ENCODE measurements around the gene RGL1.

RGL1 gene

DNA sequence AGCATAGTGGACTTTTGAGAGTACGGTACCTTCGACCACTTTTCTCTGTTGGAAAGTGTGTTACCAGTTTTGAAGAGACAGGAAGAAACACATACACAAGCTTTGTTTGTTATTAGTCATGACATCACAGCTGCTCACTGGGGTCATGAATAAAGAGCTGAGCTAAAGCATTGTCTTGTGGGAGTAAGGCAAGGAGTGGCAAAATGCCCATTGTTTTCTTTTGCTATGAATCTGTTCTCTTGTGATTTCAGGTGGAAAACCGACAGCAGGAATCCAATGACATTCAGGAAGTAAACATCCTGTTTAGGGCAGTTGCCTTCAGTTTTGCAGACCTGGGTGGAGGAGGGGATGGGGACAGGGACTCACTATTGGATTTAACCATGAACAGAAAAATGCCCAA is 66.2 kb downstream of the RGL1 start:
- no peak for DNase-seq

- no peak for DNase-seq
Observed at GRCh38 chr1:183871601-183872000, 66.7 kb downstream of the RGL1 start.

DNA sequence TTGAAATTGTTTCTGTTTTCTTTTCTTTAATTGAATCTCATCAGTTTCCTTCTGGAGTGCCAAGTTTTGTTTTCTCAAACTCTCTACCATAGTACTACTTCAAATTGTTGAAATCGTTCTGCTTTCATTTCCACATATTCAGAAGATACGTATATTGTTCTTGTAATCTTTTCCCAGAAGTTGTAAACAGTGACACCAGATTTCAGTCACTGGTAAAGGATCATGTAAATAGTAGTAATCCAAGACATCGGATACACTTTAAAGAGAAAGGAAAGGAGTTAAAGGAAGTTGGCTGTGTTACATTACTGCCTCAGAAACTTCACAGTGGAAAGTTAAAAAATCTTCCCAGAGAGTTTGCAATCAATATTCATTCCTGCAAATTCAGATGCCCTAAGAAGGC is 67.5 kb downstream of the RGL1 start:
- DNase-seq: no peak

GRCh38 chr1:183873642-183874041 is 68.7 kb downstream of the RGL1 start:
- no peak for DNase-seq

DNA sequence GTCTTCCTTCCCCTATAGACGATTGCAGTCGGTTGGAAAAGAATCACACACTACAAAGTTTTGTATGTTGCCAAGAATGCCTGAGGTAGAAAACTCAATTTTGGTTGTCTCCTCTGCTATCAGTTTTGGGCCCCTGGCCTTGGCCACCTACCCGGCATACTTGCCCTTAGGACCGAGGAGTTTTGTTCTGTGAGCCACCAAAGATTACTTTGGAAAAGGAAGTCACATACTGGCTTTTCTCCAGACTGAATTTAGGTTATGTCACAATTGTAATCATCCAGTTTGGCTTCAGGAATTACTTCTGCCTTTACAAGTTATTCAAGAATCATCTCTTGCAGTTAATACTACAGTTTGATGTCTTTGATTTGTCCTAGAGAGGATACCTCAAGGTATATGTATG is 71.4 kb downstream of the RGL1 start:
- DNase-seq: no peak

GRCh38 chr1:183877053-183877720 is 72.3 kb downstream of the RGL1 start:
- no peak for DNase-seq

DNA sequence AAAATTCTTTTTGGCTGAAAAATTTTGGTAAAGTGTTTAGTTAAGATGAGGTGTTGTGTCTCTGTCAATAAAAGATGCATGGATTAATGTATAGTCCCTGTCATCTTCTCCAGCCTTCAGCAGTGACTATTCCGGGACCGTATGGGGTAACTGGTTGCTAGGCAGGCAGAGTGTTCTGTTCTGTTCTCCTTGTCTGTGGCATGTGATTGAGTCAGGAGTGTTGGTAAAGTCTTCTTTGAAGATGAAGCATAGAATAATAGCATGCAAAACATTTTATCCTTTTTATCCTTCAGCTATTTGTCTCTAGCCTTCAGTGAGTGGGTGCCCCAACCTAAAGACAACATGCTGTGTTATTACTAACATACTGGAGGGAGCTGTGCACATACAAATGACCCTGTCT is 74.6 kb downstream of the RGL1 start:
- DNase-seq: no peak

GRCh38 chr1:183879966-183880365 is 75.0 kb downstream of the RGL1 start:
- no peak for DNase-seq

DNA sequence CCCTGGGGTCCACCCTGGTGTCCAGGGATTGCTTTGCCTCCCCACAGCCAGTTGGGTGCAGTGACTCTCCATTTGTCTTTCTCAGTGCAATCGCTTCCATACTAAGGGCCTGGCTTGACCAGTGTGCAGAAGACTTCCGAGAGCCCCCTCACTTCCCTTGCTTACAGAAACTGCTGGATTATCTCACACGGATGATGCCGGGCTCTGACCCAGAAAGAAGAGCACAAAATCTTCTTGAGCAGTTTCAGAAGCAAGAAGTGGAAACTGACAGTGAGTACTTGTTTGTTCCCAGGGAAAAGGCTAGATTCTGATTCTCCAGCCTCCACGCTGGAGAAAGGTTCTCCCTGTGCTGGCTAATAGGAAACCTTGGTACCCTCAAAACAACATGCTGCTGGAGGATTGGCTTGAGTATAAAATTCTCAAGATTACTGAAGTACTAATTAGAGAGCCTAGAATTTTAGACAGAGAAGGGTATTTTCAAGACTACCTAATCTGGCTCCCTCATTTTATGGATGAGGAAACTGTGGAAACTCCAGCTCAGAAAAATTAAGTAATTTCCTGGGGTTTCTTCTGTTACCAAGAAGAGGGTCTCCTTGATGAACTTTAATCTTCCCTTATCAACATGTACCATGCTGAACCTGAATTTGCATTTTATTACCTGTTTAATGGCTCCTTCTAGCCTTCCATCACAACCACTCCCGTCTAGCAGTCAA is 75.8 kb downstream of the RGL1 start:
- no peak for DNase-seq

- DNase-seq: no peak
Observed at GRCh38 chr1:183881387-183882131, 76.6 kb downstream of the RGL1 start.

DNA sequence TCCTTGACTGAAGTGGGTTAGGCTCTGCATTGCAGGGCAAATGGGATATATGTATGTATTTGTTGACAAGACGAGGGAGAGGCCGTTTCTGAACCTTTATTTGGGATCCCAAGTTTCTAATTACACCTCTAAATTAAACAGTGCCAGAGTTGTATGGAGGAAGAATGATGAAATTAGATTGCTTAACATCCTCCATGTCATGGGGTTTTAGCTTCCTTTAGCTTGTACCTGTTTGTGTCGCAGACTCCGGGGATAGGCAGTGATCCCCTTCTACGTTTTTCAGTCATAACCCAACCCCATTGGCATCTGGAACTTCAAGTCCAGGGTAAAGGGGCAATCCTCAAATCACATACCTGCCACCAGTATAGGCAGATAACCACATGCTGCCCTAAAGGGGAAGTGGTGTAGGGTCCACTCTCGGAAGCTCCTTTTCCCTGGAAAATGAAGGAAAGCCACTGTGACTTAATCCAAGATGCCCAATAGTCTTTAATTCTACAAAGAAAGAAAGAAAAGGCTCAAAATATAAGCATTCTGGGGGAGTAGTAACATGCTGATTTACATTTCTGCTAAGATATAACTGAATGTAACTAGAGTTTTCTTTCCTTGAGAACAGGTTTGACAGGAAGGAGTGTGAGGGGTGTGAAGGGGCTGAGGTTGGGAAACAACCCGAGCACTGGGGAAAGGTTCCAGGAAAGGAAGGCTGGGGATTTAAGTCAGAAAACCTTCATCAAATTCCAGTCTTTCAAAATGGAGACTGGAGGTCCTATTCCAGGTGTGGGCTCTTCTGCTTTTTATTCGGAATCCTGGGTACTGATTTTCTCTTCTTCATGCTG is 77.6 kb downstream of the RGL1 start:
- no peak for DNase-seq

DNA sequence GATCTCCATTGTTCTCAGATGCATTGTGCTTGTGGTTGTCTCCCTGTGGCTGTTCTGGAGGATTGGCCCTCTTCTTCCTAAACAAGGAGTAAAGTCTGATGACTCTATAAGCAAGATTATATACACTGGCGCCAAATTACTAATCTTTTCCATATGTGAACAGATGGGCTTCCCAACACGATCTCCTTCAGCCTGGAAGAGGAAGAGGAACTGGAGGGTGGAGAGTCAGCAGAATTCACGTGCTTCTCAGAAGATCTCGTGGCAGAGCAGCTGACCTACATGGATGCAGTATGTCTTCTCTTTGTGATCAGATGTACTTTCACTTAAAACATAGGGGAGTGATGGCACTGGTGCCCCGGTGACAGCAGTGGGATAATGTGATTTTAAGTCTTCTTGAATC is 78.7 kb downstream of the RGL1 start:
- no peak for DNase-seq

GRCh38 chr1:183884526-183884925 is 79.6 kb downstream of the RGL1 start:
- DNase-seq: no peak

DNA sequence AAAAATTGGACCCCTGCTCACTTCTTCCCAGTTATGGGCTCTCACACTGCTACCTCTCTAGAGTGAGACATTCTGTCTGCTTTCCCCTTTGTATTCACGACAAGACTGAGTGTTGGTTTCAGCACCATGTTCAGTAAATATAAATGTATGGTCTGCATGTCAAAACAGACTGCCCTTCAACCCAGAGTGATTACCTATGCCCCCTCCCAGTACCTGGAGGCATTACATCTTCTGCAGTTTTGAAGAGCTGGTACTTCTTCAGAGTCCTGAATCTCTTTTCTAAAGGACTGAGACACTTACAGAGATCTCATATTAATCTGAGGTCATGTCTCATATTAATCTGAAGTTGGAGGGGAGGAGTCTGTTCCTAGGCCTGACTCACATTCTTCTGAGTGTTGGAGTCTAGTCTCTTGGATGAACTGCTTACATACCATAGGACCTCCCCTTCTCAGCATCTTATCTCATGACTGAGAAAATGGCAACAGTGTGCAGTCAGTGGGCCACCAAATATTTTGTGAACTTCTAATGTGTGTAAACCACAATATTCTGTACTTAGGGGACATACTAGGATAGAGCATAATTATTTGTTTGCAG is 80.3 kb downstream of the RGL1 start:
- no peak for DNase-seq

DNA sequence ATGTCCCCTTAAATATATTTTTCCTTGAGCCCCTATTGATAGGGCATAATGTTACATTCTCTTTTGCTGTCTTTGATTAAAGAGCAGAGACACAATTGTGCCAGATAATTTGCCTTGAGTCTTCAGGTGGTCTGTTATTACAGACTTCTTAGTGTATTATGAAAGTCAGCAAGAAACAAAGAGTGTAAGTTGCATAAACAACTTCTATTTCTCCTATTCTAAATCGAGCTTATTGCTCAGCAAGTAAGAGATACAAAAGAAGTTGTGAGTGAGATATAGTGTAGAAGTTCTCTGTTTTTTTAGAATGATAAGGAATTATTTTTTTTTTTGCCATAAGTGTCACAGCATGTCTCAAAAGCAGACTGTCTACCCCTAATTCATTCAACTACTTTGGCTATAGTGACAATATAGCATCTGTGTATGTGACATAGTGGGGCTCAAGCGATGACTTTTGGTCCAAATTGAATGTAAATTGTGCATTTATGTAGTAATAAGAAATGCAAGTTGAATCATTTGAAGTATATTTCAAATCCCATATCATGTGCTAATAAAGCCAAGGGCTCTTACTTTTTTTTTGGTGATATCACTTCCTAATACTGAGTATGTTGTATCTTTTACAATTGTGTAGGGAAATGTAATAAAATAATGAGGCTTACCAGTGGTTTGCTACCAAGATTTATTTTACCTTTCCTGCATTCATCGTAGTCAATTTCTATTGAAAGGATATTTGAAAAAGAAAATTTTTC is 81.3 kb downstream of the RGL1 start:
- DNase-seq: no peak

DNA sequence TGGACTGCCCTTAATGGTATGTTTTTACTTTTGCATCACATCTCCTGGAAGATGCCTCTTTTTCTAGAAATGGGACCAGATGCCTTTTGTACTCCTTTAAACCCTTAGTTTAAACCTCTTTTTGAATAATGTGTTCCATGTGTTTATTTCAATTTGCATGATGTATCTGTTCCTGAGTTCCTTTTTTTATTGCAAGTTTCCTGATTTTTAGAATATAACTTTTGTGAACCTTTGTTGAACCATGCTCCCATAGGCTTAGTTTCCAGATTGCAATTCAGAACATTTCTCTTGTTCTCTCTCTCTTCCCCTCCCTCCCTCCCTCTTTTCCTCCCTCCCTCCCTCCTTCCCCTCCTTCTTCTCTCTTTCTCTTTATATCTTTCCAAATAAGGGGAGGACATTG is 81.9 kb downstream of the RGL1 start:
- DNase-seq: no peak

- no peak for DNase-seq
Observed at GRCh38 chr1:183887826-183888819, 83.2 kb downstream of the RGL1 start.

DNA sequence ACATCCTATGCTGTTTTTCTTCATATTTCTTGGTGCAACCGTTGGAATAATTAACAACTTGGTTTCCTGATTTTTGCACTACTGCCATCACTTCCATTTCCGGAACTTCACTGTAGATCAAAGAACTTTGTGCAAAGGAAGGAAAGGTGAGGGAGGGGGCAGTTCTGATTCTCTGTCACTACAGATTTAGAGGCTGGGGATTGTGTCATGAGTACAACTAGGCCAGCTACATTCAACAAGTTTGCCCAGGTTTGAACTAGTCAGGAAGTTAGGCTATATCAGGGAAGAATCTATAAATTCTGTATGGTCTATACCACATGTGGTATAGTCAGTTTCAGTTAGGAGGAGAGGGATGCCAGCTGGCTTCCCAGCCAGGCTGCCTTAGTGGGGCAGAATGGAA is 84.2 kb downstream of the RGL1 start:
- DNase-seq: no peak

GRCh38 chr1:183891158-183891856 is 86.4 kb downstream of the RGL1 start:
- no peak for DNase-seq

DNA sequence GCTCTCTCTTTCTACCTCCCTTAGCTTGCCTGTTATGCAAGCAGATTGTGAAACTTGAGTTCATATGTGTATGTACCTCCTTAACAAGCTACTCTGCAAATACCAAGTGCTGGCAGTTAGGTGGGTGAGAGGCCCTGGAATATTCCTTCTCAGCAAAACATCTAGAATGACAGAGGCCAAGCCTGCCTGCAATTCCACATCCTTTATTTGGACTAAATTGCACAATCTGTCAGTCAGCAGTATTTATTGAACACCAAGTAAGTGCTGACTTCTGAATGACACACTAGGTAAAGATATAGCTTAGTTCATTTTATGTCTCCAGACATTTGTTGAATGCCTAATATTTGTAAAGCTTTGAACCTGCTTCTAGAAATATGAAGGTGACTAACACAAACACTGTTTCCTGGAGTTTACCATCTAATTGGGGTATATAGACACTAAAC is 87.5 kb downstream of the RGL1 start:
- no peak for DNase-seq
